GM21390 (cell line): ENCODE data around the gene NEDD9.

Experiments used
- ATAC-seq: cut with Tn5 transposase; IDR thresholded peaks from one replicate; pipeline ENCODE4 v1.9.1; 2021; ENCODE audit not compliant: unreplicated experiment

NEDD9 gene

DNA sequence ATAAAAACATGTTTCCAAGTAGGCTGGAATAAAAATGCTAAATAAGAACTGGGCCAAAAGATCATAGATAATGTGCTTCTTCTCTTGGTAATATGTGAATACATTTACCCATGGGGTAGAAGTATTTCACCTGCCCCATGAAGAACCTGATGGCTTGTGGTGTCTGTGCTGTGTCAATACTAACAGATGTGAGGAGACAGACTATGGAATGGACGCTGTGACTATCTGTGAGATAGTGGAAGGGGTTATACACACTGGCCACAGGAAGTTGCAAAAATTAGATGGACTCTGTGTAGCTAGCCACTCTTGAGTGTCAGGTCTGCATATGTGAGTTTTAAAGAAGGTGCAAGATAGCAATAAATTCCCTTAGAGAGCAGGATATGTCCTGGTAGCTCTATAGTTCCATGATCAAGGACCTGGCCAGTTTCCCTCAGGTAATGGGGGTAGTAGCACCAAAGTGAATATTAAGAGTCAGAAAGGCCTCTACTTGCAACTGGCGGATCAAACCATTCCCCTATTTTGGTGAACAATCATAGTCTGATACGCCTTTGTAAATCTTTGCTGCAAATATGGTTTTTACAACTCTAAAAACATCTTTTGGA, 48.6 kb downstream of the NEDD9 start:
- no peak for ATAC-seq

DNA sequence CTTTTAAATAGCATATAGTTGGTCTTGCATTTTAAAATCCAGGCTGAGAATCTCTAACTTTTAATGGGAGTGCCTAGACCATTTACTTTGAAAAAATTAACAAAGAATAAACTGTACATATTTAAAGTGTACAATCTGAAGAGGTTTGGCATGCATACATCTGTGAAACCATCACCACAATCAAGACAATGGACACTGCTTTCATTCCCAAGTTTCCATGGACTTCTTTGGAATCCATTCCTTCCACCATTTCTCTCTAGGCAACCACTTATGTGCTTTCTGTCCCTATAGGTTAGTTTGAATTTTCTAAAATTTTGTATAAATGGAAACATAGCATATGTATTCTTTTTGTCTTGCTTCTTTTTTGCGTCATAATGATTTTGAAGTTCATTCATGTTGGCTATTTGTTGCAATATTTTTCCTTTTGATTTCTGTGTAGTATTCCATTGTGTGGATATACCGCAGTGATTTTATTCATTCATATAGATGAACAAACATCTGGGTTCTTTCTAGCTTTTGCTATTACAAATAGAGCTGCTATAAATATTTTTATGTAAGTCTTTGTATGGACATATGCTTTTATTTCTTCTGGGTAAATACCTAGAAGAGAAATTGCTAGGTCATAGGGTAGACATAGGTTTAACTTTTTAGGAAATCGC, 50.9 kb downstream of the NEDD9 start:
- no peak for ATAC-seq

DNA sequence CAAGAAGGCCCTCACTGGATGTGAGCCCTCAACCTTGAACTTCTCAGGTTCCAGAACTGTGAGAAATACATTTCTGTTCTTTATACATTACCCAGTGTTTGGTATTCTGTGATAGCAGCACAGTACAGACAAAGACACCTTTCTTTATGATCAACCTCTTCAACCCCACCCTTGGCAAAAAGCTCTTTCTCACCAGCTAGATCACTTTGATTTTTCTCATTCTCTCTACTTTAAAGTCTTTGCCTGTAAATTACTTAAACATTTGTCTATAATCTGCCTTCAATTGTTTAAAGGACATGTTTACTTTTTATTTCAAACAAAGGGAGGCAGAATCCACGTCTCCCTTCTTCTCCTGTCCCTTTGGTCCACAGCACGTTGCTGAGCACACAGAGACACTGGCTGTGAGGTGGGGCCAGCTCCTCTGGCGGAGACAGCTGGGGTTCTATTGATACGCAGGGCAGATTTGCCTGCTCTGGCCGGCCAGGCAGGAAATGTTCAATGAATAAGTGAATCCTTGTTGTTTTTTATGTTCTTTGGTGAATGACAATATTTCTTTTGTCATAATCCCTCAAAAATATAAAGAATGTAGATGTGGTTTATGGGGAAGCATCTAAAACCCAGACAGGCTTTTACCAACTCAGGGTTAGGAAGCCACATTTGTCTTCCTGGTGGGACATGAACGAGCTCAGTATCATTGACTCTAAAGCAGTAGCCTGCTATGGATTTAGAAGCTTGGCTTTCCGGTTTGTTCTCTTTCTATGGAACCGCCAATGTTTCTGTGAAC, 52.9 kb downstream of the NEDD9 start:
- ATAC-seq, result no peak

DNA sequence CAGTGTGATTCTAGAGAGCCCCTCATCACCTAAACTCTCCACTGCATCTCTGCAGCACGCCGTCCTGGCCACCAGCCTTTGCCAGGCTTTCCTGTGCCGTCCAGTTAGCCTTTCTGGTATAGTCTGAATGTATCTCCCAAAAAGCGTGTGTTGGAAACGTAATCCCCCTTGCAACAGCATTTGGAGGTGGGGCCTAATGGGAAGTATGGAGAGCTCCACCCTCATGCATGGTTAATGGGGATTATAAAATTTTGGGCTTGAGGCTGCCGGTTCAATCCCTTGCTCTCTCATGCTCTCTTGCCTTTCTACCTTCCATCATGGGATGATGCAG, 53.4 kb downstream of the NEDD9 start:
- ATAC-seq, result no peak

DNA sequence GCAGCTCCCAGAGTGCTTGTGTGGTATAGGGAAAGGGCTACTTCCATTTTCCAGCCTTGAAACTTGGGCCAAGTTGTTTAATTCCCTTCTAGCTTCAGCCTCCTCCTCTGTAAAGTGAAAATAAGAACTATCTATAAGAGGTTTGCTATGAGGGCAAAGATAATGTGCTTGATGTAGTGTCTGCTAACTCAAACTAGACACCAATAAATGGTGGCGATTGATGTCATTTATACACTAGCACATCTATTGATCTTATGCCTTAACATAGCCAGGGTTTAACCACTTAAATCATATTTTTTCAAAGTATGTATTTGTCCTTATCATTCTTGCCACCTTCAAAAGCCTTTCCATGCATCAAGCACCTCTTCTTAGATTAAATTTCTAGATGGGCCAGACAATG, 55.2 kb downstream of the NEDD9 start:
- no peak for ATAC-seq

DNA sequence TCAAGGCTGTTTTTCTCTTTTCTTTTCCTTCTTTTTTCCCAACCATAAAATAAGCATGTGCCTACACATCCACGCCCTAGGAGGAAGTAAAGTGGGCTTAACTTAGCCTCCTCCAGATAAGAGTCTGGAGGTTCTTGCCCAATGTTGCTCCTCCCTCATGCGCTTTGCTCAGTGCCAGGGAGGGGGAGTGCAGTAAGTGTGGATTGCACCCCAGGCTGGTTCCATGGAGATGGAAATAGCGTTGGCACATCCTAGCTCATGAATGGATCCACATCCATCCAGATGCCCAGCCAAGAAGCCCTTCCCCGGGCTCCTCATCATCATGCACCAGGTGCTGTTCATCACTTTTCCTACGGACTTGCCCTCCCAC, 58.2 kb downstream of the NEDD9 start:
- ATAC-seq, result no peak

DNA sequence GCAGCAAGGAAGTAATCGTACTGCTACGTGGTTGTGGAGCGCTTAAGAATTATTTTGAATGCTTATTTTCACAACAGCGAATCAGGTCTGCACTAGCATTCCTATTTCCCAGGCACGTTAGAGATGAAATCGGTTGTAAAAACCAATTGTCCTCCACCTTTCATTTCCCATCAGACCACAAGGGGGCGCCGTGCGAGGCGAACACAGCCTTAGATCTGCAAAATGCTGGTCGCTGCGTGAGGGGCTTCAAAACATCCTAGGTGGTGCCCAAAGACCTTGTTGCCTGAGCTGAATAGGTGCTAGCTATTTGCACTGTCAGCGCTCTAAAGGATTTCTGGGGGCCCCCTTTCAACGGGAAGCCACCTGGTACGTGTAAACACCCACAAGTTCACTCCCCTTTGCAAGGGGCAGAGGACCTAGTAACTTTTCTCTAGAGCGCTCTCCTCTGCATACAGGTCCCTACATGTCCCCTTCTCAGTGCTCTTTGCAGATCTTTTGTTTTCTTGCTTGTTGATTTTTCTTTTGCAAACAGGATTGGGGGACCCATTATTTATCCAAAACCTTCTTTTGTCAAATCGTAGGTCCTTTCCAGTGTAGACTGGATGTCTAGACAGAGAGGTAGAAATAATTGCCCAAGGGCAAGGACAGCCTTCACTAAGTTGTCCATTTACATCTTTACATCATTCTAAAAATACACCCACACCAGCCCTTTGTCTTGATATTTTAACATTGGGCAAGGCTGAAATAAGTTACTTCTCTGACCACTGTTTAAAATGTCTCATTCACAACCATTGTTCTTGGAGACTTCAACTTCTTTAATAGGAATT, 59.8 kb downstream of the NEDD9 start:
- no peak for ATAC-seq

DNA sequence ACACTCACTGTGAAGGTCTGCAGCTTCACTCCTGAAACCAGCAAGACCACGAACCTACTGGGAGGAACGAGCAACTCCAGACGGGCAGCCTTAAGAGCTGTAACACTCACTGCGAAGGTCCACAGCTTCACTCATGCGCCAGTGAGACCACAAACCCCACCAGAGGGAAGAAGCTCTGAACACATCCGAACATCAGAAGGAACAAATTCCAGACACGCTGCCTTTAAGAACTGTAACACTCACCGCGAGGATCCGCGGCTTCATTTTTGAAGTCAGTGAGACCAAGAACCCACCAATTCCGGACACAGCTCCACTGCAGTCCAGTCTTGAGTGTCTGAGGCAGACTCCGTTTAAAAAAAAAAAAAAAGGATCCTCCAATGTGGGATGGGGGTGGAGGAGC, 60.5 kb downstream of the NEDD9 start:
- ATAC-seq, result no peak

DNA sequence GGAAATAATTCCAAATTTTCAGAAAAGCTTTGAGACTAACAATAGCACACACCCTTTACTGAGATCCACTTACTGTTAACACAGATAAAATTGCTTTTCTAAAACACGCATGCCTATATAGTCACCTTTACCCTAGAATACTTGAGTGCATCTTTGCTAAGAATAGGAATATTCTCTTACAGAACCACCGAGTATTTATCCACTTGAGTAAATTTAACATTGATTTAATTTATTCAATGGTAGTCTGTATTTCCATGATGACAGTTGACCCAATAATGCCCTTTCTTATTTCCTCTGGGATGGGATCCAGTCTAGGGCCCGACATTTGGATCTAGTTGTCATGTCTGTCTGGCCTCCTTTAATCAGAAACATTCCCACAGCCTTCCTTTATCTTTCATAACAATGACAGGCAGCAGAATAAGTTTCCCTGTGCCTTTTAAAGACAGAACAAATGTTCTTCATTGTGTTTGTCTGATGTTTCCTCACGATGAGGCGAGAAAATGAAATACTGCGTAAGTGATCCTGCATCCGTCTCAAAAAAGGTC, 64.3 kb downstream of the NEDD9 start:
- ATAC-seq, result no peak

DNA sequence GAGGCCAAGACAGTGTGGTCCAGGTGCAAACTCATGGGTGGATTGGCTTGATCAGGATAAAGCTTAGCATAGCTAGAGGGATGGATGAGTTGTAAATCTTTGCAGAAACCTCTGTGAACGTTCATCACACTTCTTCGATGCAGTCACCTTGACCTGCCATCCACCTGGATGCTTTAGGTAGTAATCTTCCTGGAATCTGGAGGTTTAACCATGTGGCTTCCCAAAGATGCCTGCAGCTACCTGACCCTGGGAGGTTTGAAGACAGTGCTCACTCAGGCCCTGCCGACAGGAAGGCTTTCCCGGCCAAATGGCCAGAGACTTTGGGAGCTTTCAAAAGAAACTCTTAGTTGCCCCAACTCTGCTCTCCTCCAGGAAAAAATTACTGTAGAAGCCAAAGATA, 65.5 kb downstream of the NEDD9 start:
- no peak for ATAC-seq

DNA sequence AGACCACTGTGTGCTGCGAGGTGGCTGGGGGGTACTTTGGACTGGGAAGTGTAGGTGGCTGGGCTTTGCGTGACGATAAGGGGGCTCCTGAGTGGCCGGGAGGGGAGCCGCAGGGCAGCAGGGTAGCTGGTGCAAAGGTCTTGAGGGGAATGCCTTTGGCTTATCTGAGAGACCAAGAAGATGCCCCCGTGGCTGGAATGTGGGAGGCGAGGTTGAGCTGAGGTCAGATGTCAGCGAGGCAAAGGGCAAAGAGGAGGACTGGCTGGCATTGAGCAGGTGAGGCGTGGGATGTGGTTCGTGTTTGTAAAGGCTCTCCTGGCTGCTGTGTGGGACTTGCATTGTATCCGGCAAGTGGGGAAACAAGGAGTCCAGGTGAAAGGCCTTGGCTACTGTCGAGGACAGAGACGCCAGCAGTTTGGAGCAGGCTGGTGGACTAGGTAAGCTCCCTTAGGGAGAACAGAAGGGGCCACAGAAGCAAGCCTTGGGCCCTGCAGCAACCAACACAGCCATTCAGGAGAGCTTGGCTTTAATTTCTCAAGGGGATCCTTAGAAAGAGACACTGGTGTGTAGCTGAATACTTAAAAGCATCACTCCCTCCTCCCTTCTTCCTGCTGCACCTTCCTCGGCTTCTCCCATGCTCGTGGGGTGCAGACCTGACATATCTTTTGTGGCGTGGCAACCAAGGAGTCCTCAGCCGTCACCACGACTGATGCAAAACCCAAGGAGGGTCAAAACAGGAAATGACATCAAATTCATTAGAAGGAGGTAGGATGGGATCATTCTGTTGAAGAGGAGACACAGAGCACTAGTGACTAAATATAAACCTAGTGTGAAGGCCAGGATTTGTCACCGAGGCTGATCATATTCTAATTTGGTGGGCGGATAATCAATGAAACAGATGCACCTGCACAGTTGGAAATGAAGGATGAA, 67.5 kb downstream of the NEDD9 start:
- no peak for ATAC-seq

DNA sequence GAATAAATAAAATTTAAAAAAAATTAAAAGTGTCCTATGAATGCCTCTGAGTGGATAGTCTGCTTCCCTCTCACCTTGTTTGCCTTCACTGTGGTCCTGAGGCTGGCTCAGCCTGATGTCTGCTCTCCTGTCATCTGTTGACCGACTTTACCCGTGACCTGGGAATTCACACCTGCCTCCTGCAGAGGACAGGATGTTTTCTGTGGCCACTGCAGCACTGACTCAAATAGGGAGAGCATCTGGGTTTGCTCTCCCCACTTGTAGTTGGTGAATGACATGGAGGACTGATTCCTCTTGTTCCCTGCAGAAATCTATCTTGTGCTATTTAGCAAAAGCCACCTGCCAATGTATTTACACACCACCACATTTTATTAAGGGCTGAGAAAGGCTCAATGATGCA, 68.5 kb downstream of the NEDD9 start:
- ATAC-seq, result no peak

DNA sequence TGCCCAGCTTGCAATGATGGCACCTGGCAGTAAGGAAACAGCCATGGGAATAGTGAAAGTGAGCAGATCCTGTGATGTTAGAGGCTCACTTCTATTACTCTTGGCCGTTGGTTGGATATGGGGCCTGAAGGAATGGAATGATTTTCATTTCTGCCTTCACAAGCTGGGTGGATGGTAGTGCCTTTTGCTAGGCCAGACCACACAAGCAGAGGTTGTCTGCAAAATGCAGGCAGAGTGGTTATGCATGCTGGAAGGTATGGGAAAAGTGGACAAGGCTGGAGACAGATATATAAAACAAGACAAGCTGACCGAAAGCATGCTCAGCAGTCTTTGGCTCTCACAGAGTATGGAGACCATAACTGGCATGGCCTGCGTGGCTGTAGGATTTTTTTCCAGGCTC, 70.2 kb downstream of the NEDD9 start:
- ATAC-seq, result no peak

DNA sequence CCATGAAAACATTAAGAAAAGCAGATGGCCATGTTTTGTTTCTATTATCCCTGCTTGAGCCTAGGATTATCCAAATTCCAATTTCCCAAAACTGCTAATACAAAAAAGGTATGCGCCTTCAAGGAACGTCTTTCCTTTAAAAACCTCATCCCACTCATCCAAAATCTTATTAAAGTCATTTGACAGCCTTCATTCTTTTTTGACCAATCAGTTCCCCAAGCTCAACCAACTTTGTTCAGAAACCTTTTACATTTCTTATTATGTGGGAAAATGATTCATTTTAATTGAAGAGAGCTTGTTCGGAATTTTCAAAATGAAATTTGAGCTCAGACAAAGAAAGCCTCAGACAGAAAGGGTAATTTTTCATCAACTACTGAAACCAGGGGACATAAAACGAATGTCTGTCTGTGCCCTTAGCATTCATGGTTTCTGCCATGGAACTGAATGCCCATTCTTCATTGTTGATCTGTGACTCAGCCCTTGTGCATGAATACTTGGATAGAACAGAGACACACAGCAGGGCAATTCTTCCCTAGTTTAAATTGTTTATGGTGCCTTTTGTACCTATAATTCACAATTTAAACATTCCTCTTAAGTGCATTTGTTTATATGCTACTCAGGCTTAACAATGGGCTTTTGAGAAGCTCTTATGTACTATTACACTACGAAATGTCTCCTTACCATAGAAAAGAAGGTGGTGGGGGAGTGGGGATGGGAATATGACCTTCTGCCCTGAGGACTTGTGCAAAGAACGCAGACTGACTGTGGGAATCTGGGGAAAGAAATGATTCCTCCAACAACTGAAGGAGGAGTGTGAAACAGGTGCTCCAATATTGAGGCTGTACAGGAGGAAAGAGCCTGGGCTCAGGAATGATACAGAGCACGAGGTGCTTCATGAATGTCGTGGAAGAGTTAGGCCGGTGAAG, 71.2 kb downstream of the NEDD9 start:
- ATAC-seq, result no peak

DNA sequence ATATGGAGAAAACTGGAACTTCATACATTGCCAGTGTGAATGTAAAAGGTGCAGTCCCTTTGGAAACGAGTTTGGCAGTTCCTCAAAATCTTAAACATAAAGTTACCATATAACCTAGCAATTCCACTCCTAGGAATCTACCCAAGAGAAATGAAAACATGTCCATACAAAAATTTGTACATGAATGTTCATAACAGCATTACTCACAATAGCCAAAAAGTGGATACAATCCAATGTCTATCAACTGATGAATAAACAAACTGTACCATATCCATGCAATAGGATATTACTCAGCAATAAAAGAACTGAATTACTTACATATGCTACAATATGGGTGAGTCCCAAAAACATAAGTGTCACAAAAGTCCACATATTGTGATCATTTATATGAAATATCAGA, 72.3 kb downstream of the NEDD9 start:
- ATAC-seq, result no peak

DNA sequence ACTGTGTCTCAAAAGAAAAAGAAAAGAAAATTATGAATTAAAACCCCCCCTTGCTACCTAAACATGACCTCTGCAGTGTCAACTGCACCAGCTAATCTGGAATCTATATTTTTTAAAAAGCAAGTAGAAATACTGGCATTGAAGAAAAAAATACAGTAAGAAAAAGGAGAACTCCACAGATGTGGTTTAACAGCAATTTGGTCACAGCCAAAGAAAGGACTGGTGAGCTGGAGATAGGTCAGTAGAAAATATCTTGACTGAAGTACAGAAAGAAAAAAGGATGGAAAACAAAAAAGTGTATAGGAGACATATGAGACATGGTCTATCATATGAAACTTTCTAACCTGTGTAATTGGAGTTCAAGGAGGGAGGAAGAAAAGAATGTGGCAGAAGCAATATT, 76.9 kb downstream of the NEDD9 start:
- ATAC-seq, result no peak

DNA sequence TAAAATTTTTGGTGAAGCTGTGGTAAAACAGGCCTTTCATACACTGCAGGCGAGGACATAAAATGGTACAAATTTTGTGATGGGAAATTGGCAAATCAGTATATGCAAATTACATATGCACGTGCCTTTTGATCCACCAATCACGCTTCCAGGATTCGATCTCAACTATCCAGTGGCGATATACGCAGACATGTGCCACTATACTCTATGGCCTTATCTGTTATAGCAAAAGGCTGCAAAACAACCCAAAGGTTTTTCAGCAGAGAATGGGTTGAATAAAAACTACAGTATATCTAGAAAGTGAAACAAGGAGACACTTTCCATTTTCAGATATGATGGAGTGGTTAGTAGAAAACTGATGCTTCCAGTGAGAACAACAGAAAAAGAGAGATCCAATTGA, 79.0 kb downstream of the NEDD9 start:
- no peak for ATAC-seq

DNA sequence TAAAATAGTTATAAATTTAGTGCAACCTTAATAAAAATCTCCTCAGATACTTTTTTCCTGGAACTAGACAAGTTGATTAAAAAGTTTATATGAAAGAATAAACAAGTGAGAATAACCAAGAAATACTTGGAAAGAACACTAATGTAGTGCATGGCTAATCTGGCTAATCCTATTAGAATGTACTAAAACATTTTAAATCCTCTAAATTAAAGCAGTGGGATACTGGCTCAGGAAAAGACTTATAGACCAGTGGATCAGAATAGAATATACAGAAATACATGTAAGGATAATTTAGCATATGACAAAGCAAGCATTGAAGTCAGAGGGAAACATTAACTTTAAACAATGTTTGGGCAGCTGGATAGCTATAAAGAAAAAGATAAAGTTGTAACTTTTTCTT, 79.9 kb downstream of the NEDD9 start:
- no peak for ATAC-seq

DNA sequence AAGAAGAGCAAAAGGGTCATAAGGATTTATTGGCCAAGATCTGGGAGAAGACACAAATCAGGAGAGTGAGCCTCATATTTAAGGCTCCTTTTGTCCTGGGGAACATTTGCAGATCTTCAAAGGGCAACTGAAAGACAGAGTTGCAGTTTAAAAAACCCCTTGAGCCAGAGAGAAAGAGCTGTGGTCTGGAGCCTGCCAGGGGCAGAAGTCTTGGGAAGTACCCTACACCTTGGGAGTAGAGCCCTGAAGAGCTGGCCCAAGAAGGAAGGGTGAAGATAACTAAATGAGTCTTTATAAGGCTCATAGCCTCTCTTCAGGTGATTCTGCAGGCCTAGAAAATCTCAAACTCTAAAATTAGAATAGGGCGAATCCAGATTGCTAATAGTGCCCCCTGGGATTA, 81.0 kb downstream of the NEDD9 start:
- no peak for ATAC-seq
